Osteoblast (primary cell): ENCODE data around the gene NCS1. TPM values are rescaled to one million over a fixed set of nuclear protein-coding genes. Genes with fewer than 3 reads are reported as not detected.

Source experiments
- DNase-seq: peaks from one replicate; pipeline ENCODE4 v3.0.0; 2011; ENCODE audit warnings: low spot score, mixed read lengths; ENCODE audit not compliant: insufficient read length; ENCODE audit errors: missing footprints
- H2AFZ ChIP-seq: 2 replicates; pipeline ENCODE4 v1.6.0; 2011; ENCODE audit warnings: mild to moderate bottlenecking, low read length
- H3K27ac ChIP-seq: 2 replicates; pipeline ENCODE4 v1.5.1; 2011; ENCODE audit warnings: mild to moderate bottlenecking, low read depth, low read length, moderate library complexity
- H3K27me3 ChIP-seq: 2 replicates; pipeline ENCODE4 v1.6.0; 2012; ENCODE audit warnings: mild to moderate bottlenecking, control low read depth, inconsistent platforms, low read length, moderate library complexity; ENCODE audit not compliant: insufficient read depth
- H3K36me3 ChIP-seq: 2 replicates; pipeline ENCODE4 v1.5.1; 2011; ENCODE audit warnings: mild to moderate bottlenecking, low read length, control low read depth, moderate library complexity; ENCODE audit not compliant: insufficient read depth
- H3K4me1 ChIP-seq: 2 replicates; pipeline ENCODE4 v1.5.1; 2011; ENCODE audit warnings: mild to moderate bottlenecking, low read length, control low read depth, moderate library complexity; ENCODE audit not compliant: insufficient read depth
- H3K4me2 ChIP-seq: 2 replicates; pipeline ENCODE4 v1.6.0; 2011; ENCODE audit warnings: mild to moderate bottlenecking, low read length; ENCODE audit not compliant: insufficient read depth
- H3K4me3 ChIP-seq: fragments of 200-600 bp; sonication (generic); 3 replicates; pipeline ENCODE4 v1.5.1; 2012; ENCODE audit warnings: mild to moderate bottlenecking, low read length, inconsistent platforms; ENCODE audit not compliant: insufficient read depth
- H3K79me2 ChIP-seq: 2 replicates; pipeline ENCODE4 v1.6.0; 2012; ENCODE audit warnings: mild to moderate bottlenecking, low read length, control low read depth, inconsistent platforms; ENCODE audit not compliant: insufficient read depth
- H3K9me3 ChIP-seq: 2 replicates; pipeline ENCODE4 v1.5.1; 2011; ENCODE audit warnings: low read depth, low read length, control low read depth
- H4K20me1 ChIP-seq: 2 replicates; pipeline ENCODE4 v1.6.0; 2012; ENCODE audit warnings: mild to moderate bottlenecking, low read length, control low read depth; ENCODE audit not compliant: insufficient read depth
- total RNA-seq: library from RNA; depleted of rRNA; stranded (reverse); fragments of >200 nt; gene quantifications from 2 replicates; pipeline ENCODE4 v1.2.3, GENCODE V29; 2012
- TF ChIP-seq, protein P1 (sequence below): IDR thresholded peaks from 2 replicates; pipeline ENCODE4 v1.5.1; 2011; ENCODE audit warnings: mild to moderate bottlenecking, low read depth, low read length, moderate library complexity; ENCODE audit errors: extremely low read depth

The NCS1 gene
- total RNA-seq, 1 donor = 49.9 TPM

DNA sequence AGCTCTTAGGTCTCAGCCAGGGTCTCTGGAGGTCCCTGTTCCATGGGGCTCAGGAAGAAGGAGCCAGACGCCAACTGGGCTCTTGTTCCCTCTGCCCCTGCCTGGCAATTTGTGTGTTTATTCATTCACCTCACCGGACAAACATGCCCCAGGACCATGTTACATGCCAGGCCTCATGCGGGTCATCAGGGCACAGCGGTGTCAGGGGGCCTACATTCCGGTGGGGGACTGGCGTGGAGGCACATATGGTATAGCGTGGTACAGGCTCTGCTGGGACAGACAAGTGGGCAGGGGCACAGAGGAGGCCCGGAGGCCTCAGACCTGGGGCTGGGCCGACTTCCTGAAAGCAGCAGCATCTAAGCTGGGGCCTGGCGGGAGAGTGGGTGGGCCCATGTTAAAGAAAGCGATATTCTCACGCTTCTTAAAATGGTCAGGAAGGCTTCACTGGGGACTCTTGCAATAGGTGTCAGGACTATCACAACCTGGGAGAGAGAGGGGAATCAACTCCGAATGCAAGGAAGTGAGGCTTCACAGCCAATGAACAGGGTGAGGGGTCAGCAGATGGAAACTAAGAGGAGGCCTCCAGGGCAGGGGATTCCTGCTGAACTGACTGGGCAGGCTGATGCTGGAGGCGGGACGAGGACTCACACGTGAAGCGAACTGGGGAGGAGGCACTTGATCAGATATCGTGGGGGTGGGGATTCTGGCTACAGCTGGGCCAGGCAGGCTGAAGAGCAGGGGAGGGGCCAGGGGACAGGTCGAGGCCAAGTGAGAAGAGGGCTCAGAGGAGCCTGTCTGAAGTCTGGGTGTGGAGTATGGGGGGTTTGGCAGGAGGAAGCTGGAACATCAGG is 41.9 kb downstream of the NCS1 start:
- H3K36me3 ChIP-seq = peaks cover 9% of the 10 kb centered on the region
- peaks cover 85% of the 10 kb centered on the region for H3K79me2 ChIP-seq
- peaks cover 11% of the 10 kb centered on the region for H3K4me1 ChIP-seq
- no peaks in the 10 kb centered on the region for H3K27me3 ChIP-seq
- no peak overlapping the region for H3K27ac ChIP-seq
- no peak overlapping the region for H3K4me3 ChIP-seq
- H2AFZ ChIP-seq = no peak overlapping the region
- DNase-seq = peak; percentile 39
- H3K4me2 ChIP-seq = no peak overlapping the region
- peaks cover 55% of the 10 kb centered on the region for H4K20me1 ChIP-seq
- TF ChIP-seq, protein P1, sequence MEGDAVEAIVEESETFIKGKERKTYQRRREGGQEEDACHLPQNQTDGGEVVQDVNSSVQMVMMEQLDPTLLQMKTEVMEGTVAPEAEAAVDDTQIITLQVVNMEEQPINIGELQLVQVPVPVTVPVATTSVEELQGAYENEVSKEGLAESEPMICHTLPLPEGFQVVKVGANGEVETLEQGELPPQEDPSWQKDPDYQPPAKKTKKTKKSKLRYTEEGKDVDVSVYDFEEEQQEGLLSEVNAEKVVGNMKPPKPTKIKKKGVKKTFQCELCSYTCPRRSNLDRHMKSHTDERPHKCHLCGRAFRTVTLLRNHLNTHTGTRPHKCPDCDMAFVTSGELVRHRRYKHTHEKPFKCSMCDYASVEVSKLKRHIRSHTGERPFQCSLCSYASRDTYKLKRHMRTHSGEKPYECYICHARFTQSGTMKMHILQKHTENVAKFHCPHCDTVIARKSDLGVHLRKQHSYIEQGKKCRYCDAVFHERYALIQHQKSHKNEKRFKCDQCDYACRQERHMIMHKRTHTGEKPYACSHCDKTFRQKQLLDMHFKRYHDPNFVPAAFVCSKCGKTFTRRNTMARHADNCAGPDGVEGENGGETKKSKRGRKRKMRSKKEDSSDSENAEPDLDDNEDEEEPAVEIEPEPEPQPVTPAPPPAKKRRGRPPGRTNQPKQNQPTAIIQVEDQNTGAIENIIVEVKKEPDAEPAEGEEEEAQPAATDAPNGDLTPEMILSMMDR = no peak
- H3K9me3 ChIP-seq = no peaks in the 10 kb centered on the region

DNA sequence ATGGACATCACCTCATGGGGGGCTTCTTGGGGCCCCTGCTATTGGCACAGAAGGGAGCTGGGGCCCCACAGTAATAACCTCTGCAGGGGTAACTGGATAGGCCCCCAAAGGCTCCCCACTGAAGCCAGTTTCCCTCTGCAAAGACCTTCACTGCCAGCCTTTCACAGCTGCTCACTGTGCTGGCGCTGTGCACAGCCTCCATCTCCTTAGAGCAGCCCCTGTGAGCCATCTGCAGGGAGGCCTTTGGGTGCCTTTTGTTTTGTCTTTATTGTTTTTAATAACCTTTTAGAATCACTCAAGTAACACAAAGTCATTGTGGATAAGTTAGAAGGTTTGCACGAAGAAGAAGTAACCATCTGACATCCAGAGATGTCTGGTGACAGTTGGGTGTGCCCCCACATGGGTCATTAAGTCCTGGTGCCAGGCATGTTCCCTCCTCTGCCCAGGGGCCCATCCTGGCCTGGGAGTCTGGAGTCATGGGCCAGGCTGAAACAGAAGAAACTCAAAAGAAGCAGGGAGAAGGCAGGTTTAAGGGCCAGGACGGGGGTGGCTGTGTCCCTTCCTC is 42.7 kb downstream of the NCS1 start:
- peak; percentile 29 for DNase-seq
- H3K79me2 ChIP-seq = peaks cover 84% of the 10 kb centered on the region
- H3K9me3 ChIP-seq = no peaks in the 10 kb centered on the region
- no peaks in the 10 kb centered on the region for H3K27me3 ChIP-seq
- peaks cover 12% of the 10 kb centered on the region for H3K36me3 ChIP-seq
- H3K4me3 ChIP-seq = no peak overlapping the region
- H3K27ac ChIP-seq = peak overlapping the region; percentile 15
- H3K4me1 ChIP-seq = peaks cover 11% of the 10 kb centered on the region
- H3K4me2 ChIP-seq = no peak overlapping the region
- H4K20me1 ChIP-seq = peaks cover 51% of the 10 kb centered on the region
- TF ChIP-seq, protein P1 = no peak
- H2AFZ ChIP-seq = no peak overlapping the region

DNA sequence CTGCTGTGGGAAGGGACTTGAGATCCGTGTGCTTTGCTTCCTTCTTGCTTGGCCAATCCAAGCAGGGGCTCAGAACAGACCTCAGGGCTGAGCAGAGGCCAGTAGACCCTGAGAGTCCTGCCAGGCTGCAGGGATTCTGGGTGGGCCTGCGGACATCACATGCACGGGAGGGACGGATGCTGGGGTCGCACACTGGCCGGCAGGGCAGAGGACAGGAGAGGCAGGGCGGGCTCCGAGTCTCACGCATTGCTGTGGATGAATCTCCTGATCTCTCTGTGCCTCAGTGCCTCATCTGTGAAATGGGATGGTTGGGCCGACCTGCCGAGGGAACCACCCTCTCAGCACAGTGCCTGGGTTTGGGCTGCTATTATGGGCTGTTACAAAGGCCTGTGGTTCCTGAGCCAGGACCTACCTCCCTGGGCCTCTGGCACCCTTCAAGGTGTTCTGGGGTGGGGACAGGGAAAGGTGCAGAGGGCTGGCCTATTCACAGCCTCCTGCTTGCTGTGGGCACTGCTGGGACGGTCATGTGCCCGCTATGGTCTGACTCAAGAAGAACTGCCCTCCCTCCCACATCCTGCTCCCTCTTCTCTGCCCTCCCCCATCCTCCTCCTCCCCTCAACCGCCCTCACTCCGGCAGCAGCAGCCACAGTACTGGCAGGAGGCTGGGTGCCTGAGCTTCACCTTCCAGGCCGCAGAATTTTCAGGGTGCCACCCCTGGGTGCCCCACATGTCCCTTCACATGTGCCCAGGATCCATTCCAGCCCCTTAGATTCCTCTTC is 43.3 kb downstream of the NCS1 start:
- peaks cover 80% of the 10 kb centered on the region for H3K79me2 ChIP-seq
- no peak overlapping the region for H3K4me2 ChIP-seq
- DNase-seq = peak; percentile 93

More for the DNA sequence above, 43.3 kb downstream of the NCS1 start:
- Histone ChIP-seq H4K20me1 (peaks cover 48% of the 10 kb centered on the region), H3K4me1 (peaks cover 11% of the 10 kb centered on the region), H3K36me3 (peaks cover 12% of the 10 kb centered on the region), H3K9me3 (no peaks in the 10 kb centered on the region), H3K27ac (peak overlapping the region; percentile 15), H2AFZ (no peak overlapping the region), H3K27me3 (no peaks in the 10 kb centered on the region), H3K4me3 (no peak overlapping the region)
- TF ChIP-seq, protein P1 = no peak
